OCI-LY1 (cell line): ENCODE results near the gene LPIN1.
A peak's percentile ranks its signal among the peaks of the same experiment; 100 is the strongest.

Experiments used
- H2AFZ ChIP-seq: fragments of 200-600 bp; sonication (generic), shearing (Covaris generic); 2 replicates; pipeline ENCODE4 v1.6.0; 2014; ENCODE audit warnings: antibody characterized with exemption, mild to moderate bottlenecking, low read length
- H3F3A ChIP-seq: fragments of 200-600 bp; sonication (generic), shearing (Covaris generic); 2 replicates; pipeline ENCODE4 v1.6.0; 2014; ENCODE audit warnings: mild to moderate bottlenecking, antibody characterized with exemption, low read length, moderate library complexity; ENCODE audit not compliant: insufficient read depth
- H3K27ac ChIP-seq: fragments of 200-600 bp; sonication (generic); 2 replicates; pipeline ENCODE4 v1.5.1; 2014; ENCODE audit warnings: low read length, mixed run types, mild to moderate bottlenecking, low read depth; ENCODE audit not compliant: poor library complexity, severe bottlenecking
- H3K27me3 ChIP-seq: fragments of 200-600 bp; sonication (generic); 2 replicates; pipeline ENCODE4 v1.6.0; 2014; ENCODE audit warnings: antibody characterized with exemption, mild to moderate bottlenecking, low read length, moderate library complexity; ENCODE audit not compliant: insufficient read depth
- H3K36me3 ChIP-seq: fragments of 200-600 bp; sonication (generic); 2 replicates; pipeline ENCODE4 v1.6.1; 2014; ENCODE audit warnings: mild to moderate bottlenecking, antibody characterized with exemption, low read length, moderate library complexity, mixed read lengths; ENCODE audit not compliant: insufficient read depth
- H3K4me1 ChIP-seq: fragments of 200-600 bp; sonication (generic); 2 replicates; pipeline ENCODE4 v1.5.1; 2014; ENCODE audit warnings: mild to moderate bottlenecking, low read length, moderate library complexity; ENCODE audit not compliant: insufficient read depth, severe bottlenecking
- H3K4me2 ChIP-seq: fragments of 200-600 bp; sonication (generic), shearing (Covaris generic); 2 replicates; pipeline ENCODE4 v1.6.1; 2014; ENCODE audit warnings: low read length
- H3K4me3 ChIP-seq: fragments of 200-600 bp; sonication (generic); 2 replicates; pipeline ENCODE4 v1.5.1; 2014; ENCODE audit warnings: low read length, low read depth, mild to moderate bottlenecking, mixed read lengths; ENCODE audit not compliant: poor library complexity, severe bottlenecking
- H3K79me2 ChIP-seq: fragments of 200-600 bp; shearing (Covaris generic); 2 replicates; pipeline ENCODE4 v1.6.1; 2016; ENCODE audit warnings: mixed run types, low read length, mixed read lengths; ENCODE audit not compliant: insufficient read depth
- H3K9ac ChIP-seq: fragments of 200-600 bp; sonication (generic), shearing (Covaris generic); 2 replicates; pipeline ENCODE4 v1.6.1; 2014; ENCODE audit warnings: mild to moderate bottlenecking, low read length, mixed read lengths
- H3K9me2 ChIP-seq: fragments of 200-600 bp; sonication (generic), shearing (Covaris generic); 2 replicates; pipeline ENCODE4 v1.6.1; 2014; ENCODE audit warnings: low read depth, mild to moderate bottlenecking, low read length, mixed read lengths
- H3K9me3 ChIP-seq: fragments of 200-600 bp; shearing (Covaris generic); 2 replicates; pipeline ENCODE4 v1.6.1; 2014; ENCODE audit warnings: low read length, mixed read lengths
- H4K20me1 ChIP-seq: fragments of 200-600 bp; sonication (generic), shearing (Covaris generic); 2 replicates; pipeline ENCODE4 v1.6.0; 2016; ENCODE audit warnings: mild to moderate bottlenecking, low read length; ENCODE audit not compliant: insufficient read depth
- CTCF ChIP-seq: fragments of 200-600 bp; sonication (generic), shearing (Covaris generic); IDR thresholded peaks from 2 replicates; pipeline ENCODE4 v1.5.1; 2017; ENCODE audit warnings: mild to moderate bottlenecking, antibody characterized with exemption, low read length, moderate library complexity, mixed read lengths
- EZH2 ChIP-seq: fragments of 200-600 bp; sonication (generic), shearing (Covaris generic); IDR thresholded peaks from 2 replicates; pipeline ENCODE4 v1.8.0; 2017; ENCODE audit warnings: borderline replicate concordance, mixed run types, mild to moderate bottlenecking, antibody characterized with exemption, low read length, moderate library complexity, mixed read lengths

LPIN1 gene

GRCh38 chr2:11876436-11876835 is 130.0 kb downstream of the LPIN1 start:
- Histone ChIP-seq H3K4me3 (no peak overlapping the region), H3K79me2 (no peaks in the 10 kb centered on the region), H3K9ac (peak overlapping the region; percentile 45), H2AFZ (0 out of 2 replicates have a peak overlapping the region, but pooled peaks have one; percentile 2), H3K27ac (peak overlapping the region; percentile 77), H3K4me1 (peaks cover 70% of the 10 kb centered on the region), H3K36me3 (peaks cover 69% of the 10 kb centered on the region), H3K27me3 (no peaks in the 10 kb centered on the region), H3K4me2 (peak overlapping the region; percentile 41), H4K20me1 (no peaks in the 10 kb centered on the region), H3K9me3 (no peaks in the 10 kb centered on the region), H3K9me2 (no peaks in the 10 kb centered on the region), H3F3A (no peaks in the 10 kb centered on the region)
- TF ChIP-seq EZH2 (no peak), CTCF (no peak)

GRCh38 chr2:11876889-11877288 is 130.5 kb downstream of the LPIN1 start:
- no peak overlapping the region for H3K9ac ChIP-seq
- H3K27me3 ChIP-seq, result no peaks in the 10 kb centered on the region
- H3K9me2 ChIP-seq, result no peaks in the 10 kb centered on the region

More at GRCh38 chr2:11876889-11877288, 130.5 kb downstream of the LPIN1 start:
- no peak overlapping the region for H2AFZ ChIP-seq
- peak overlapping the region; percentile 77 for H3K27ac ChIP-seq
- H3K4me2 ChIP-seq, result no peak overlapping the region
- H4K20me1 ChIP-seq, result no peaks in the 10 kb centered on the region
- peaks cover 64% of the 10 kb centered on the region for H3K36me3 ChIP-seq
- no peaks in the 10 kb centered on the region for H3K79me2 ChIP-seq
- TF ChIP-seq EZH2 (no peak), CTCF (no peak)
- H3K4me3 ChIP-seq, result no peak overlapping the region
- no peaks in the 10 kb centered on the region for H3F3A ChIP-seq
- no peaks in the 10 kb centered on the region for H3K9me3 ChIP-seq
- peaks cover 67% of the 10 kb centered on the region for H3K4me1 ChIP-seq
